SK-N-SH (cell line): ENCODE data around the gene ERBB2. TPM values are rescaled to one million over a fixed set of nuclear protein-coding genes. Genes with fewer than 3 reads are reported as not detected.

Source experiments
- CTCF ChIA-PET: fragments of 300-600, 350-600 bp; formaldehyde crosslinking; extraction: SDS; loops from one replicate; lab custom pipeline; 2021; lab: Yijun Ruan, JAX
- POLR2A ChIA-PET: fragments of 350-600 bp; sonication (Branson Sonifier 250); formaldehyde crosslinking; extraction: SDS; loops from one replicate; lab custom pipeline; 2020; ENCODE audit warnings: antibody characterized with exemption, inconsistent platforms; lab: Yijun Ruan, JAX
- DNase-seq: peaks from one replicate; pipeline ENCODE4 v3.0.0; 2012
- H2AFZ ChIP-seq: fragments of 200-600 bp; sonication (generic); 2 replicates; pipeline ENCODE4 v1.8.1; 2016; ENCODE audit warnings: antibody characterized with exemption, mild to moderate bottlenecking, low read depth
- H3F3A ChIP-seq: fragments of 200-600 bp; sonication (generic); replicated peaks from 2 replicates; pipeline ENCODE3; 2016; ENCODE audit warnings: antibody characterized with exemption, mild to moderate bottlenecking; ENCODE audit not compliant: insufficient read depth
- H3K27ac ChIP-seq, 2 experiments: fragments of 200-500 bp in 1 of 2; fragments of 200-600 bp in 1 of 2; sonication (Bioruptor generic) in 1 of 2; sonication (generic), shearing (Covaris generic) in 1 of 2; 2 replicates each; pipeline versions ENCODE4 v1.5.1 to v1.6.1; 2014 to 2016; ENCODE audit warnings: low read depth in 2 of 2, inconsistent platforms in 1 of 2, low read length in 1 of 2, mild to moderate bottlenecking in 1 of 2, mixed read lengths in 1 of 2
- H3K27me3 ChIP-seq: fragments of 200-600 bp; sonication (generic), shearing (Covaris generic); 2 replicates; pipeline ENCODE4 v1.6.1; 2016; ENCODE audit warnings: mixed run types; ENCODE audit not compliant: insufficient read depth
- H3K36me3 ChIP-seq, 2 experiments: fragments of 200-500 bp in 1 of 2; fragments of 200-600 bp in 1 of 2; sonication (Bioruptor generic) in 1 of 2; sonication (generic) in 1 of 2; replicated peaks in 1 of 2; 2 replicates each; pipeline versions ENCODE3 to v1.5.1; 2014 to 2016; ENCODE audit warnings: low read length in 1 of 2, mild to moderate bottlenecking in 1 of 2; ENCODE audit not compliant: insufficient read depth in 2 of 2, control insufficient read depth in 1 of 2
- H3K4me1 ChIP-seq, 2 experiments: fragments of 200-500 bp in 1 of 2; fragments of 200-600 bp in 1 of 2; sonication (Bioruptor generic) in 1 of 2; sonication (generic), shearing (Covaris generic) in 1 of 2; 2 replicates each; pipeline versions ENCODE4 v1.5.1 to v1.6.1; 2014 to 2016; ENCODE audit warnings: low read depth in 1 of 2, low read length in 1 of 2, mixed run types in 1 of 2; ENCODE audit not compliant: insufficient read depth in 2 of 2, control insufficient read depth in 1 of 2
- H3K4me2 ChIP-seq: fragments of 200-600 bp; sonication (generic), shearing (Covaris generic); 2 replicates; pipeline ENCODE4 v1.6.1; 2017; ENCODE audit warnings: mixed run types
- H3K4me3 ChIP-seq, 2 experiments: fragments of 200-500 bp in 1 of 2; fragments of 200-600 bp in 1 of 2; sonication (Bioruptor generic) in 1 of 2; sonication (generic), shearing (Covaris generic) in 1 of 2; 2 replicates each; pipeline versions ENCODE4 v1.5.1 to v1.8.1; 2014 to 2016; ENCODE audit warnings: low read depth in 2 of 2, inconsistent platforms in 1 of 2, low read length in 1 of 2, mild to moderate bottlenecking in 1 of 2, mixed read lengths in 1 of 2, moderate library complexity in 1 of 2
- H3K79me2 ChIP-seq: fragments of 200-600 bp; sonication (generic); 2 replicates; pipeline ENCODE4 v1.8.1; 2017; ENCODE audit warnings: mild to moderate bottlenecking; ENCODE audit not compliant: insufficient read depth
- H3K9ac ChIP-seq: fragments of 200-600 bp; sonication (generic); 2 replicates; pipeline ENCODE4 v1.6.1; 2017; ENCODE audit warnings: mixed run types
- H3K9me2 ChIP-seq: fragments of 200-600 bp; sonication (generic); 2 replicates; pipeline ENCODE4 v1.6.1; 2017; ENCODE audit warnings: mixed run types
- H3K9me3 ChIP-seq: fragments of 200-600 bp; sonication (generic); 2 replicates; pipeline ENCODE4 v1.6.1; 2017; ENCODE audit warnings: mixed run types, mild to moderate bottlenecking, moderate library complexity
- H4K20me1 ChIP-seq: fragments of 200-600 bp; sonication (generic); 2 replicates; pipeline ENCODE4 v1.6.1; 2017; ENCODE audit warnings: mild to moderate bottlenecking, mixed run types; ENCODE audit not compliant: insufficient read depth
- CHD2 ChIP-seq: fragments of 150-350 bp; IDR thresholded peaks from 2 replicates; pipeline ENCODE4 v1.6.1; 2018; ENCODE audit warnings: low read length; ENCODE audit not compliant: partially characterized antibody
- FOSL2 ChIP-seq: IDR thresholded peaks from 2 replicates; pipeline ENCODE4 v1.4.0; 2012; ENCODE audit warnings: low read depth, mild to moderate bottlenecking, moderate library complexity, borderline replicate concordance
- GABPA ChIP-seq: IDR thresholded peaks from 2 replicates; pipeline ENCODE4 v1.4.0; 2012; ENCODE audit warnings: low read depth, mild to moderate bottlenecking
- GATA2 ChIP-seq: sonication (generic); formaldehyde crosslinking; IDR thresholded peaks from 2 replicates; pipeline ENCODE4 v1.5.0; 2020; ENCODE audit warnings: mild to moderate bottlenecking, missing genetic modification reagents
- MEF2A ChIP-seq: IDR thresholded peaks from 2 replicates; pipeline ENCODE4 v1.4.0; 2012; ENCODE audit warnings: low read depth, borderline replicate concordance
- NFIC ChIP-seq: IDR thresholded peaks from 2 replicates; pipeline ENCODE4 v1.4.0; 2012; ENCODE audit warnings: borderline replicate concordance
- POLR2AphosphoS5 ChIP-seq: IDR thresholded peaks from 2 replicates; pipeline ENCODE4 v1.6.1; 2012; ENCODE audit warnings: low read depth, low read length
- RAD21 ChIP-seq: IDR thresholded peaks from 2 replicates; pipeline ENCODE4 v1.6.1; 2012; ENCODE audit warnings: mild to moderate bottlenecking, low read length
- SMC3 ChIP-seq: IDR thresholded peaks from 2 replicates; pipeline ENCODE4 v1.6.1; 2012; ENCODE audit warnings: low read depth, low read length, improper control_type of control experiment
- TCF12 ChIP-seq: IDR thresholded peaks from 2 replicates; pipeline ENCODE4 v1.4.0; 2012
- WGBS: methylation state at CpG from one replicate; pipeline ENCODE4 v1.1.6; 2017; ENCODE audit warnings: low lambda C conversion rate; 5-methylcytosine and 5-hydroxymethylcytosine counted together
- polyA plus RNA-seq, 3 experiments: library from polyadenylated mRNA; depleted of rRNA; stranded (reverse); fragments of >200 nt; gene quantifications; 2 replicates each; pipeline ENCODE4 v1.2.3, GENCODE V29; 2012
- TF ChIP-seq, protein P1 (sequence below): fragments of 200-600 bp; sonication (generic); IDR thresholded peaks from 2 replicates; pipeline ENCODE4 v1.6.1; 2017; ENCODE audit warnings: antibody characterized with exemption, mild to moderate bottlenecking, moderate library complexity
- TF ChIP-seq, protein P2 (sequence below): IDR thresholded peaks from 2 replicates; pipeline ENCODE4 v1.4.0; 2012; ENCODE audit warnings: low read depth, borderline replicate concordance
- TF ChIP-seq, protein P3 (sequence below): IDR thresholded peaks from 2 replicates; pipeline ENCODE4 v1.6.1; 2012; ENCODE audit warnings: mild to moderate bottlenecking, low read depth, low read length, moderate library complexity

The ERBB2 gene
- polyA plus RNA-seq, 1 of the 3 experiments (the other 2 are of a cell fraction), result 1.9 TPM

DNA sequence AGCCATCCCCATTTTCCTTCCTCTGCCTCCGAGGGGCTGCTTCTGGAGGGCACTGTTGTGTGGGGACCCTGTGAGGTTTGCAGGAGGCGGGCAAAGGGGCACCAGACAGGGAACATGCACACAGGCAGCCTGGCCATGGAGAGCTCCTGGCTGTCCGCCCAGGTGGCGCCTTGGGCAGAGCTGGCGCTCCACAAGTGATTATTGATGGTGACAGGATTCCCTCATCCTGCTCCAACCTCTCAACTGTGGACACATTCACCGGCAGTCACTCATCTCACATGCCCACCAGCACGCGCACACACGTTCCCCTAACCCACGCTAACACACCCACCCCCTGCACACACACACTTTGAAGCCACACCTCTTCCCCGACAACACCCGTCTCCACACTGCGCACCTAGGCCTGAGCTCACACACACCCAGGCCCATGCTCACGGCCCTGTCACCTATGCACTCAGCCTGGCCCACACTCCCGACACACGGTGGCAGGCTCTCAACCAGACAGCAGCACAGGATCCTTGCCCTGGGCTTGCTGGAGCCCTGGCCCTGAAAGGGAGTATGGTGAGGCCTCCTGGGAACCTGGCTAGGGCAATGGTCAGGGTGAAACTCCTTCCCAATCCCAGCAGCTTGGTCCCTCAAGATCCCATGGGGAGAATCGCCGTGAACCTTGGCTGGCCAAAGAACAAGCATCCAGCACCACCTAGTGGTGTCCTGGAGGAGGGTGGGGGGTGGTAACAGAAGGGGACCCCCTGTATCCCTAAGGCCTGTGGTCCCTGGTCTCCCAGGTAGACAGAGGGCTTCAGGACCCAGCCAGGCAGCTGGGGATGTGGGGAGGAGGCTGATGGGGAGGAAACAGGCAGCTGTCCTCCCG is 28.0 kb upstream of the ERBB2 start:
- Histone ChIP-seq H3K4me1 (peaks cover 0 to 4% of the 10 kb centered on the region in 2 experiments; a peak in 1 of 4 replicates), H3K79me2 (no peaks in the 10 kb centered on the region), H3K27ac (no peak overlapping the region), H3K36me3 (no peaks in the 10 kb centered on the region), H3K9me2 (no peaks in the 10 kb centered on the region), H3K9me3 (no peaks in the 10 kb centered on the region), H3F3A (no peaks in the 10 kb centered on the region), H3K4me3 (no peak overlapping the region; a peak in 1 of 4 replicates), H3K9ac (no peak overlapping the region), H2AFZ (no peak overlapping the region), H4K20me1 (no peaks in the 10 kb centered on the region), H3K27me3 (no peaks in the 10 kb centered on the region), H3K4me2 (no peak overlapping the region)
- WGBS, result 77% methylated on average over 17 of the region's 19 CpGs
- ChIA-PET CTCF (interaction anchor here (0.6 to 15.8 kb wide), 16 partner anchors 9 to 124 kb away, joined by 3 to 279 read pairs (median 6); partner anchors contain the start of genes MIEN1, PGAP3 and PPP1R1B), POLR2A (interaction anchor here (0.7 kb wide), 1 partner anchor 16 kb away, joined by 3 read pairs; the partner anchor contains the start of gene PGAP3)
- peak; percentile 86 for DNase-seq
- TF ChIP-seq RAD21, result peak; percentile 60
- peak; percentile 14; the same call in 1 of the 2 replicates for TF ChIP-seq SMC3
- TF ChIP-seq, protein P1, sequence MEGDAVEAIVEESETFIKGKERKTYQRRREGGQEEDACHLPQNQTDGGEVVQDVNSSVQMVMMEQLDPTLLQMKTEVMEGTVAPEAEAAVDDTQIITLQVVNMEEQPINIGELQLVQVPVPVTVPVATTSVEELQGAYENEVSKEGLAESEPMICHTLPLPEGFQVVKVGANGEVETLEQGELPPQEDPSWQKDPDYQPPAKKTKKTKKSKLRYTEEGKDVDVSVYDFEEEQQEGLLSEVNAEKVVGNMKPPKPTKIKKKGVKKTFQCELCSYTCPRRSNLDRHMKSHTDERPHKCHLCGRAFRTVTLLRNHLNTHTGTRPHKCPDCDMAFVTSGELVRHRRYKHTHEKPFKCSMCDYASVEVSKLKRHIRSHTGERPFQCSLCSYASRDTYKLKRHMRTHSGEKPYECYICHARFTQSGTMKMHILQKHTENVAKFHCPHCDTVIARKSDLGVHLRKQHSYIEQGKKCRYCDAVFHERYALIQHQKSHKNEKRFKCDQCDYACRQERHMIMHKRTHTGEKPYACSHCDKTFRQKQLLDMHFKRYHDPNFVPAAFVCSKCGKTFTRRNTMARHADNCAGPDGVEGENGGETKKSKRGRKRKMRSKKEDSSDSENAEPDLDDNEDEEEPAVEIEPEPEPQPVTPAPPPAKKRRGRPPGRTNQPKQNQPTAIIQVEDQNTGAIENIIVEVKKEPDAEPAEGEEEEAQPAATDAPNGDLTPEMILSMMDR, result peak; percentile 59
- TF ChIP-seq, protein P2, sequence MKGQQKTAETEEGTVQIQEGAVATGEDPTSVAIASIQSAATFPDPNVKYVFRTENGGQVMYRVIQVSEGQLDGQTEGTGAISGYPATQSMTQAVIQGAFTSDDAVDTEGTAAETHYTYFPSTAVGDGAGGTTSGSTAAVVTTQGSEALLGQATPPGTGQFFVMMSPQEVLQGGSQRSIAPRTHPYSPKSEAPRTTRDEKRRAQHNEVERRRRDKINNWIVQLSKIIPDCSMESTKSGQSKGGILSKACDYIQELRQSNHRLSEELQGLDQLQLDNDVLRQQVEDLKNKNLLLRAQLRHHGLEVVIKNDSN, result no peak
- TF ChIP-seq FOSL2, result no peak
- no peak for TF ChIP-seq NFIC
- TF ChIP-seq GATA2 (CRISPR knock-in tag), result no peak

DNA sequence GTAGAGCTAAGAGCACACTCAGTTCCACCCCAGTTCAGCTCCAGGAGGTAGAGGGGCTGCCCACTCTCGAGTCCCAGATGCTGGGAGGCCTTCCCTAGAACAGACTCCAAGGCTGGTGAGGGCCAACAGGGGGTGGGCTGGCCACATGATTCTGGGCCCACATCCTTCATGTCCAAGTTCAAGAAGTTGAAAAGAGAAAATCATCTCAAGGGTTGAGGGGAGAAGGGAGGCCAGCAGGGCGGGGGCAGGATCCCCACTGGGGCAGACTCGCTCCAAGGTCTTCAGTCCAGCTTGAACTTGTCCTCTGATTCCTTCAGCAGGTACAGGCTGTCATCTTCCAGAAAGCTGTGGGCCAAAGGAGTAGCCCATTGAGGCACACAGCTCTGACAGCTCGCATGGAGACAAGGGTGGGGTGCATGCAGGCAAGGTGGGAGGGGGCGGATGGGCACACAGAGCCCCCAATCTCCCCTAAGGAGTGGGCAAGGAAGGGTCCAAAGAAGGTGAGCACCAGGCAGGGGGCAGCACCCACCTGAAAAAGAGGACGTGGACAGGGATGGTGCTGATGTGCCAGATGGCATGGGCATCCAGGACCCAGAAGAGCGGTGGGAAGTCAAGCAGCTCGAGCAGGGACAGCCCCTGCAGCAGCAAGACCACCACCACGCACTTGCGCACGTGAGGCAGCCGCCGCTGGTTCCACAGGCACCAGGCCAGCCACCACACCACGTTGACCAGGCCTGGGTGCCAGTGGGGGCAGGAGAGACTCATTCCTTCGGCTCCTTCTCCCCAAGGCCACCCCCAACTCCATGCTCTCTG is 27.1 kb upstream of the ERBB2 start:
- CTCF ChIA-PET, result interaction anchor here (0.7 to 15.8 kb wide), 11 partner anchors 8 to 59 kb away, joined by 3 to 279 read pairs (median 9); partner anchors contain the start of genes MIEN1 and PPP1R1B
- 75% methylated on average over 10 of the region's 15 CpGs for WGBS
- no peak for DNase-seq

More for the DNA sequence above, 27.1 kb upstream of the ERBB2 start:
- Histone ChIP-seq H3K4me2 (no peak overlapping the region), H3K79me2 (no peaks in the 10 kb centered on the region)
- TF ChIP-seq, protein P1, result peak; percentile 5; the same call in 1 of the 2 replicates
- TF ChIP-seq MEF2A (no peak), POLR2AphosphoS5 (no peak), GABPA (no peak), TCF12 (no peak), CHD2 (no peak)
- TF ChIP-seq, protein P3, sequence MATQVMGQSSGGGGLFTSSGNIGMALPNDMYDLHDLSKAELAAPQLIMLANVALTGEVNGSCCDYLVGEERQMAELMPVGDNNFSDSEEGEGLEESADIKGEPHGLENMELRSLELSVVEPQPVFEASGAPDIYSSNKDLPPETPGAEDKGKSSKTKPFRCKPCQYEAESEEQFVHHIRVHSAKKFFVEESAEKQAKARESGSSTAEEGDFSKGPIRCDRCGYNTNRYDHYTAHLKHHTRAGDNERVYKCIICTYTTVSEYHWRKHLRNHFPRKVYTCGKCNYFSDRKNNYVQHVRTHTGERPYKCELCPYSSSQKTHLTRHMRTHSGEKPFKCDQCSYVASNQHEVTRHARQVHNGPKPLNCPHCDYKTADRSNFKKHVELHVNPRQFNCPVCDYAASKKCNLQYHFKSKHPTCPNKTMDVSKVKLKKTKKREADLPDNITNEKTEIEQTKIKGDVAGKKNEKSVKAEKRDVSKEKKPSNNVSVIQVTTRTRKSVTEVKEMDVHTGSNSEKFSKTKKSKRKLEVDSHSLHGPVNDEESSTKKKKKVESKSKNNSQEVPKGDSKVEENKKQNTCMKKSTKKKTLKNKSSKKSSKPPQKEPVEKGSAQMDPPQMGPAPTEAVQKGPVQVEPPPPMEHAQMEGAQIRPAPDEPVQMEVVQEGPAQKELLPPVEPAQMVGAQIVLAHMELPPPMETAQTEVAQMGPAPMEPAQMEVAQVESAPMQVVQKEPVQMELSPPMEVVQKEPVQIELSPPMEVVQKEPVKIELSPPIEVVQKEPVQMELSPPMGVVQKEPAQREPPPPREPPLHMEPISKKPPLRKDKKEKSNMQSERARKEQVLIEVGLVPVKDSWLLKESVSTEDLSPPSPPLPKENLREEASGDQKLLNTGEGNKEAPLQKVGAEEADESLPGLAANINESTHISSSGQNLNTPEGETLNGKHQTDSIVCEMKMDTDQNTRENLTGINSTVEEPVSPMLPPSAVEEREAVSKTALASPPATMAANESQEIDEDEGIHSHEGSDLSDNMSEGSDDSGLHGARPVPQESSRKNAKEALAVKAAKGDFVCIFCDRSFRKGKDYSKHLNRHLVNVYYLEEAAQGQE, result no peak
- TF ChIP-seq, all 33 proteins: peak for 1
- H3K36me3 ChIP-seq, result no peaks in the 10 kb centered on the region
- H3K27ac ChIP-seq, result no peak overlapping the region
- H3K9ac ChIP-seq, result no peak overlapping the region
- POLR2A ChIA-PET, result interaction anchor here (0.7 kb wide), 1 partner anchor 15 kb away, joined by 3 read pairs; the partner anchor contains the start of gene PGAP3
- peaks cover 0 to 2% of the 10 kb centered on the region in 2 experiments; a peak in 1 of 4 replicates for H3K4me1 ChIP-seq
- no peaks in the 10 kb centered on the region for H3K9me2 ChIP-seq
- H3F3A ChIP-seq, result no peaks in the 10 kb centered on the region
- no peak overlapping the region for H3K4me3 ChIP-seq
- no peaks in the 10 kb centered on the region for H3K27me3 ChIP-seq
- no peak overlapping the region for H2AFZ ChIP-seq
- no peaks in the 10 kb centered on the region for H3K9me3 ChIP-seq
- no peaks in the 10 kb centered on the region for H4K20me1 ChIP-seq
